HL-60 (cell line): ENCODE data around the gene KCNH8.

Source experiments
- CTCF ChIP-seq: IDR thresholded peaks from one replicate; pipeline ENCODE4 v1.5.1; 2011; ENCODE audit warnings: low read length, control low read depth, inconsistent platforms; ENCODE audit not compliant: insufficient read depth
- SPI1 ChIP-seq: IDR thresholded peaks from 2 replicates; pipeline ENCODE4 v1.6.1; 2012; ENCODE audit warnings: low read depth, mild to moderate bottlenecking, borderline replicate concordance

DNA sequence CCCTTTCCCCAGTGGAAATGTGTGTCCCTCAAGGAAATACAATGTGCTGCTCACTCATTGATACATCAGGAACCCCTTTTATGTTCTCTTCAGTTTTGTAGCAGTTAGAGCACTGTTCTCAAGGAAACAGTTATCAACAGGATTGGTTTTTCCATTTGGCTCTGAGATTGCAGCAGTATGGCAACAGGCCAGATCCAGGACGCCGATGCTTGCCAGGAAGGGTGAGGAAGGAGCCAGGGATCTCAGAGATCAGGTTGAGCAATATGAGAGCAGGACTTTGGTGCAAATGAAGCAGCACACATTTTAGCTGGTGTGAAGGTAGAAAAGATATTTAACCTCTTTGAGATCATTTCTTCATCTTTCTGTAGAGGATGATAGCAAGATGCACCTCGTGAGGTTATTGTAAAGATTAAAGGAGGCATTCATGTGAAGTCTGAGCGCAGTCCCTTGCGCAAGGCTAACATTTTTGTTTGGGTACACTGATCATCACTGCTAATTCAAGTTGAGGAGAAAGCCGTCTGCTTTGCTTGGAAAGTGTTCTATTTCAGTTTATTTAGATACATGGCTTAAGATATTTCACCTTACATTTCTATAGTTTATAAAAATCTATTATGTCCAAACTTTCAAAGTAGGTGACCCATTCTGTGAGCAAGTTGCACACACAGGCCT lies 68.5 kb downstream of the KCNH8 start:
- TF ChIP-seq CTCF (no peak), SPI1 (no peak)
